GM21423 (cell line): ENCODE data around the gene C1QA.
"Not testable (repeated sequence)": the region's sequence is repeated elsewhere in the genome, so short reads cannot be mapped to it uniquely, and the experiment has no call there.

Experiments used
- ATAC-seq: cut with Tn5 transposase; IDR thresholded peaks from one replicate; pipeline ENCODE4 v1.9.1; 2021; ENCODE audit warnings: mild to moderate bottlenecking, moderate library complexity; ENCODE audit not compliant: unreplicated experiment

The C1QA gene

GRCh38 chr1:22639286-22639685, 2.9 kb downstream of the C1QA start:
- ATAC-seq, result no peak

DNA sequence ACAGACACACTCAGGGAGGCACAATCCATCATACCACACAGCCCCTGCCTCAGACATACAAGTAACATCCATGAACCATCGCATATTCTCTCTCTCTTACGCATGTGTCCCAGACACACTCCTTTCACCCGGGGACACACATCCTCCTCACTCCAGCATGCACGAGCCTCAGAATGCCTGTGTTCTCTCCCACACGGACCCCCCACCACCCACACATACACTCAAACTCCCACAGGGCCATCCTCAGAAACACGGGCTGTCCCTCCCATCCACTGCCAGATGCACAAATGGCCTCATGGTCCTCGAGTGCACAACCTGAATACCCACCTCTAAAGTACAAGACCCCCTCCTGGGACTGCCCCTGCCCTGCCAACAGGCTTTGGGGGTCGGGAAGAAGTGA, 4.8 kb downstream of the C1QA start:
- ATAC-seq, result no peak

GRCh38 chr1:22641906-22642636, 5.6 kb downstream of the C1QA start:
- ATAC-seq, result no peak

- ATAC-seq, result no peak
Observed at GRCh38 chr1:22643381-22643780, 7.0 kb downstream of the C1QA start, which contains the start of gene C1QC. C1QC (plus strand) TSS chr1:22643633; CDS start chr1:22644024, 391 bp downstream.

GRCh38 chr1:22643928-22644327, 7.5 kb downstream of the C1QA start:
- ATAC-seq, result no peak

DNA sequence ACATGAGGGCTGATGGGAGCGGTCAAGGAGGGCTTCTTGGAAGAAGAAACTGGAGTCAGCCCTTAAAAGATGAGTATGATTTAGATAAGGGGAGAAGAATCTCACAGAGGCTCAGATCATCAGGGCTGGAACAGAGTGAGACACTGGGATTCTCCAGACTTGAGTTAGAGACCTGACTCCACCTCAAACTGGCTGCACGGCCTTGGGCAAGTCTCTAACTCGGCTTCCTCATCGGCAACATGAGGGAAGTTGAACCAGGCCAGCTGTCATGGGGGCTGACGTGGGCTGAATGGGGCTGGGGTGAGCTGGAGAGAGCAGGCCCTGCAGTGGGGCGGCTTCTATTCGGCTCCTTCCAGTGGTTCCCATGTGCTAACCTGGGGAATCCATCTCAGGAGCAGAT, 9.5 kb downstream of the C1QA start:
- ATAC-seq, result no peak

DNA sequence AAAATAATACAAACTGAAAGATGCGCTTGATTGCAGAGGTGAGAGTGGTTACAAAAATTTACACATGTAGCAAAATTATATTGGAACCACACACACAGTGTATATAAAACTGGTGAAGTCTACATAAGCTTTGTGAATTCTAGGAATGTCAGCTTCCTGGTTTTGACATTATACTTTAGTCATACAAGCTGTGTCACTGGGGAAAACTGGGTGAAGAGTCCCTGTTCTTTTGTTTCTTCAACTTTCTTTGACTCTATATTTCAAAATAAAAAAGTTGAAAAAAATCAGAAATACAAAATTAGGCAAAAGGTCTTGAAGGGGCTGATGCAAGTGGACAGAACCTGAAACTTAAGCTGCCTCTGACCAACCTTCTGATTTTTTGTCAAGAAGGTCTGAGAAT, 10.0 kb downstream of the C1QA start:
- no peak for ATAC-seq

DNA sequence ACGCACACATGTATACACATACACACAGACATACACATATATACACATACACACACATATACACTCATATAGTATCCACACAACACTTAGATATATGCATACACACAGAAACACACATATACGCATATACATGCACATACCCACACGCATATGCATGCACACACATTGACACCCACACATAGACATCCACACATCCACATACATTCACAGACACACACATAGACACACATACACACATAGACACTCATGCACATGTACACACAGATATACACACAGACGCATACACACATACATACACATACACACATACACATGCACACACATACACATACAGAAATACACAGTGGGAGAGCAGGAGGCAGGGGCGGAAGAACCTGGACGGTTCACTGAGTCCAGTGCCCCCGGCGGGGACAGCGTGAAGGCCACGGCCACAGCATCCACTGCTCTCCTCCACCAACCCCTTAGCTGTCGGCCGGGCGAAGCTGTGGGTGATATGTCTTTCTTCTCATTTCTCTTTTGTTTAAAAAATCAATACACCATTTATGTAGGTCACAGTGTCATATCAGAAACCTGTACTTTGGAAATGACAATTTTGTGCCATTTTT, 13.8 kb downstream of the C1QA start:
- ATAC-seq, result no peak

GRCh38 chr1:22651941-22652856, 15.8 kb downstream of the C1QA start:
- no peak for ATAC-seq

DNA sequence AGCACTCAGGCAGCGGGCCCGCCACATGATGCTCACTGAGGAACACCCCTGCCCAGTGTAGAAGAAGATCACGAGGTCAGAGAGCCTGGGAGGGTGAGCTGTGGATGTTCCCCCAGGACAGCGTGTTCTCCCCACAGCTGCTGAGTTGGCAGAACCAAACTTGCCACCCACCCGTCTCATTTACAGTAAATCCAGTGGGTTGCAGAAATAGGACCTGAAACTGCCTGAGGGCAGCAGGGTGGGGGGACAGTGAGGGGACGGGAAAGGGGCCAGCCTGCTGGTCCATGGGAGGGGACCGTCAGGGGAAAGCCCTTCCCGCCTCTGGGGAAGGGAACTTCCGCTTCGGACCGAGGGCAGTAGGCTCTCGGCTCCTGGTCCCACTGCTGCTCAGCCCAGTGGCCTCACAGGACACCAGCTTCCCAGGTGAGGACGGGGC, 16.5 kb downstream of the C1QA start, which contains the start of gene C1QB:
Gene C1QB (plus strand): TSS at position 356 of the 436 bp plus-strand sequence. CDS start 6,227 bp downstream, outside the sequence.
- ATAC-seq, result no peak

- no peak for ATAC-seq
Observed at GRCh38 chr1:22654692-22655091, 18.3 kb downstream of the C1QA start.

DNA sequence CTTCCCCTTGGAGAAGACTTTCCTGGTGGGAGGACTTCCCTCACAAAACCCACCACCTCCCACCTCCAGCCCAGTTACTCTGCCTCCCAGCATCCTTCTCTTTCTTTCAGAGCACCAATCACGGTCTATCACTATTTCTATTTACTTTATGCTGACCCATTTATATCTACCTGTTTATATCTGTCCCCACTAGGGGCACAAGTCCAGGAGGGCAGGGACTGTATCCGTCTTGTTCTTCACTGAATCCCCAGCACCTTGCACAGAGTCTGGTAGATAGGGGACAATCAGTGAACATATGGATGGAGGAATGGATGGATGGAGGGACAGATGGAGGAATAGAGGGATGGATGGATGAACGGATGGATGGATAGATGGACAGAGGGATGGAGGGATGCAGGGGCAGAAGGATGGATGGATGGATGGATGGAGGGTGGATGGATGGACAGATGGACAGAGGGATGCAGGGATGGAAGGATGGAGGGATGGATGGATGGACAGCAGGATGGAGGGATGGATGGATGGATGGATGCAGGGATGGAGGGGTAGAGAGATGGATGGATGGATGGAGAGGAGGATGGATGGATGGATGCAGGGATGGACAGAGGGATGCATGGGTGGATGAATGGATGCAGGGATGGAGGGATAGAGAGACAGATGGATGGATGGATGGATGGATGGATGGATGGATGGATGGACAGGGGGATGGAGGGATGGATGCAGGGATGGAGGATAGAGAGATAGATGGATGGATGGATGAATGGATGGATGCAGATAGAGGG, 22.1 kb downstream of the C1QA start:
- no peak for ATAC-seq

- ATAC-seq, result no peak
Observed at GRCh38 chr1:22660716-22661241, 24.4 kb downstream of the C1QA start.

DNA sequence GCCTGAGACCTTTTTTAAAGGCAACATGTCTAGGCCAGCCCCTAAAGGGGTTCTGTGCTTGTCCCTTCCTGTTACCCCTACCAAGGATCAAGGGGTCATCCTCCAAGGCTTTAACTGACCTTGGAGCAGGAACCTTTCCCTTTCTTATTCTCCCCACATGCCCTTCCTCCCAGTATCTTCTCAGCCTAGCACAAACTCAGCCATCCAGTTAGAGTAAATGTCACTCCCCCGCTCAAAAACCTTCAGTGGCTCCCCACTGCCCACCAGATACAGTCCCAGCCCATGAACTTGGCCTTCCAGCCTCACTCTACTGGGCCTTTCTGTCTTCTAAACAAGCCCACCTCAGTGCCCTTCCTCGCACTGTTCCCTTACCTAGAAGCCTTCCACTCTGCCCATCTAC, 25.5 kb downstream of the C1QA start:
- ATAC-seq, result no peak

DNA sequence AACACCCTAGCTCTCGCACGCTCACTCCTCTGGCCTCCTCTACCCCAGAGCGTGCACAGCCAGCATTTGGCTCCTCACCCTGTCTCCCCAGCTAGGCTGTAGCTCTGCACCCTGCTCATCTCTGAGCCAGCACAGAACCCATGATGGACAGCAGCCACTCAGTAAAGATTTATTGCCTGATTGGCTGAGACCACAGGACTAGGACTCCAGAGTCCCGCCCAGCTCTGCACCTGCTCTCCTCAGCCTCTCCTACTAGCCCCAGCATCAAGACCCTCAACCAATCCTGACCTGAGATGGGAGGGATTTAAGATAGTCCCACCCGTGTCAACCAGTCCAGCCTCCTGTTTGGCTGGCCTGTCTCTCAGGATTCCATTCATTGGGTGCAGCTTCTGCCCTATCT, 25.9 kb downstream of the C1QA start:
- no peak for ATAC-seq

DNA sequence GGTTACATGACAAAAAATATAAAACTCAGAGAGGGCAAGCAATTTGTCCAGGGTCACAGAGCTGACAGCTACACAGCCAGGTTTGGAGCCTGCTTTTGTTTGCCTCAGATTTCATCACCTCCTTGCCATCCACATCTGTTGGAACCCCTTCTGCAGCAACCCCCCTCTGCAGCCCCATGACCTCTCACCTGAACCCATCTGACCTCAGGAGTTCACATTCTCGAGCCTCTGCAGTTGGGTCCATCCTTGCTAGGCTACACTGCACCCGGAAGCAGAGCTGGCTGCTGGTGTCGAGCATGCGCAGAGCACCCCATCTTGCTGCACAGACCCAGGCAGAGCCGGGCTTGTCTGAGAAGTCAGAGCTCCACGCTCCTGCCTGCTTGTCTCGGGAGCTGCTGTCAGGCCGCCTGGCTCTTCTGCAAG, 26.6 kb downstream of the C1QA start:
- no peak for ATAC-seq

DNA sequence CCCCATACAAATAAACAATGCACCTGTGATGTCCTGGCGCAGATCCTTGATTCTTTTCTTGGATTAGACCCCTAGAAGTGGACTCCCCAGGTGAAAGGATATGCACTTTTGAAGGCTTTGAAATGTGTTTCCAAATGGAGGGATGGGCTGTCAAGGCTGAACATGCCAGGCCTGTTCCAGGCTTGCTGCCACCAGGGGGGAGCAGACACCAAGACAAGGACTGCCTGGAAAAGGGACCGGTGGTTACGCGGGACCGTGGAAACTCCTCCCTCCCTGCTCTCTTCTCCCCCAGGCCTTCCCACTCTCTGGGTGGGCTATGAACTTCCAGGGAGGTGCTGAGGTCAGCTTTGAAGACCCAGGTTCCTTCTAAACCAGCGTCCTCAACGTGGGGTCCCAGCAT, 29.3 kb downstream of the C1QA start:
- no peak for ATAC-seq

- ATAC-seq, result no peak
Observed at GRCh38 chr1:22666412-22666811, 30.0 kb downstream of the C1QA start.

DNA sequence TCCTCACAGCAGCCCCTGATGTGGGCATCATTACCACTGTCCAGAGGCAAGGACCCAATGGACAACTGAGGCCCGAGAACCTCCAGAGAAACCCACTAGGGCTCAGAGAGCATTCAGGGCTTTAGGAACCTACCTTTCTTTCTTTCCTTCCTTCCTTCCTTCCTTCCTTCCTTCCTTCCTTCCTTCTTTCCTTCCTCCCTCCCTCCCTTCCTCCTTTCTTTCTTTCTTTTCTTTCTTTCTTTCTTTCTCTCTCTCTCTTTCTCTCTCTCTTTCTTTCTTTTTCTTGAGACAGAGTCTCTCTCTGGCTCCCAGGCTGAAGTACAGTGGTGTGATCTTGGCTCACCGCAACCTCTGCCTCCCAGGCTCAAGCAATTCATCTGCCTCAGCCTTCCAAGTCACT, 32.4 kb downstream of the C1QA start:
- not testable (repeated sequence) for ATAC-seq

- ATAC-seq, result no peak
Observed at GRCh38 chr1:22670352-22670975, 34.0 kb downstream of the C1QA start.
